Osteoblast (primary cell): ENCODE data around the gene VAV2. TPM values are rescaled to one million over a fixed set of nuclear protein-coding genes. Genes with fewer than 3 reads are reported as not detected.

Experiments
- DNase-seq: peaks from one replicate; pipeline ENCODE4 v3.0.0; 2011; ENCODE audit warnings: low spot score, mixed read lengths; ENCODE audit not compliant: insufficient read length; ENCODE audit errors: missing footprints
- H2AFZ ChIP-seq: 2 replicates; pipeline ENCODE4 v1.6.0; 2011; ENCODE audit warnings: mild to moderate bottlenecking, low read length
- H3K27ac ChIP-seq: 2 replicates; pipeline ENCODE4 v1.5.1; 2011; ENCODE audit warnings: mild to moderate bottlenecking, low read depth, low read length, moderate library complexity
- H3K27me3 ChIP-seq: 2 replicates; pipeline ENCODE4 v1.6.0; 2012; ENCODE audit warnings: mild to moderate bottlenecking, control low read depth, inconsistent platforms, low read length, moderate library complexity; ENCODE audit not compliant: insufficient read depth
- H3K36me3 ChIP-seq: 2 replicates; pipeline ENCODE4 v1.5.1; 2011; ENCODE audit warnings: mild to moderate bottlenecking, low read length, control low read depth, moderate library complexity; ENCODE audit not compliant: insufficient read depth
- H3K4me1 ChIP-seq: 2 replicates; pipeline ENCODE4 v1.5.1; 2011; ENCODE audit warnings: mild to moderate bottlenecking, low read length, control low read depth, moderate library complexity; ENCODE audit not compliant: insufficient read depth
- H3K4me2 ChIP-seq: 2 replicates; pipeline ENCODE4 v1.6.0; 2011; ENCODE audit warnings: mild to moderate bottlenecking, low read length; ENCODE audit not compliant: insufficient read depth
- H3K4me3 ChIP-seq: fragments of 200-600 bp; sonication (generic); 3 replicates; pipeline ENCODE4 v1.5.1; 2012; ENCODE audit warnings: mild to moderate bottlenecking, low read length, inconsistent platforms; ENCODE audit not compliant: insufficient read depth
- H3K79me2 ChIP-seq: 2 replicates; pipeline ENCODE4 v1.6.0; 2012; ENCODE audit warnings: mild to moderate bottlenecking, low read length, control low read depth, inconsistent platforms; ENCODE audit not compliant: insufficient read depth
- H3K9me3 ChIP-seq: 2 replicates; pipeline ENCODE4 v1.5.1; 2011; ENCODE audit warnings: low read depth, low read length, control low read depth
- H4K20me1 ChIP-seq: 2 replicates; pipeline ENCODE4 v1.6.0; 2012; ENCODE audit warnings: mild to moderate bottlenecking, low read length, control low read depth; ENCODE audit not compliant: insufficient read depth
- CTCF ChIP-seq: IDR thresholded peaks from 2 replicates; pipeline ENCODE4 v1.5.1; 2011; ENCODE audit warnings: mild to moderate bottlenecking, low read depth, low read length, moderate library complexity; ENCODE audit errors: extremely low read depth
- total RNA-seq: library from RNA; depleted of rRNA; stranded (reverse); fragments of >200 nt; gene quantifications from 2 replicates; pipeline ENCODE4 v1.2.3, GENCODE V29; 2012

VAV2 gene
- total RNA-seq, 1 donor, result 8.0 TPM

GRCh38 chr9:133933426-133934026 is 58.6 kb downstream of the VAV2 start:
- Histone ChIP-seq H3K36me3 (peaks cover 10% of the 10 kb centered on the region), H2AFZ (no peak overlapping the region), H3K4me1 (peaks cover 40% of the 10 kb centered on the region), H4K20me1 (peaks cover 46% of the 10 kb centered on the region), H3K79me2 (peaks cover 41% of the 10 kb centered on the region), H3K9me3 (no peaks in the 10 kb centered on the region), H3K4me3 (no peak overlapping the region), H3K27me3 (no peaks in the 10 kb centered on the region), H3K4me2 (no peak overlapping the region), H3K27ac (no peak overlapping the region)
- no peak for TF ChIP-seq CTCF
- DNase-seq, result no peak

- Histone ChIP-seq H3K27ac (no peak overlapping the region), H3K9me3 (no peaks in the 10 kb centered on the region), H3K36me3 (peaks cover 4% of the 10 kb centered on the region), H2AFZ (no peak overlapping the region), H3K4me3 (no peak overlapping the region), H3K4me2 (peak overlapping the region; percentile 32), H3K4me1 (peaks cover 40% of the 10 kb centered on the region), H3K27me3 (no peaks in the 10 kb centered on the region), H3K79me2 (peaks cover 48% of the 10 kb centered on the region), H4K20me1 (peaks cover 51% of the 10 kb centered on the region)
- TF ChIP-seq CTCF, result no peak
- no peak for DNase-seq
Observed at GRCh38 chr9:133932633-133933032, 59.5 kb downstream of the VAV2 start.

GRCh38 chr9:133932181-133932580 is 59.9 kb downstream of the VAV2 start:
- Histone ChIP-seq H2AFZ (no peak overlapping the region), H3K9me3 (no peaks in the 10 kb centered on the region), H3K79me2 (peaks cover 52% of the 10 kb centered on the region), H3K36me3 (no peaks in the 10 kb centered on the region), H3K27ac (no peak overlapping the region), H3K4me2 (peak overlapping the region; percentile 32), H3K4me1 (peaks cover 38% of the 10 kb centered on the region), H3K4me3 (no peak overlapping the region), H3K27me3 (no peaks in the 10 kb centered on the region), H4K20me1 (peaks cover 54% of the 10 kb centered on the region)
- DNase-seq, result no peak
- TF ChIP-seq CTCF, result no peak

- H3K79me2 ChIP-seq, result peaks cover 65% of the 10 kb centered on the region
Observed at GRCh38 chr9:133930682-133931485, 61.2 kb downstream of the VAV2 start.

More at GRCh38 chr9:133930682-133931485, 61.2 kb downstream of the VAV2 start:
- Histone ChIP-seq H3K27ac (no peak overlapping the region), H4K20me1 (peaks cover 67% of the 10 kb centered on the region), H3K4me2 (no peak overlapping the region), H3K4me1 (peaks cover 25% of the 10 kb centered on the region), H2AFZ (no peak overlapping the region), H3K9me3 (no peaks in the 10 kb centered on the region), H3K36me3 (no peaks in the 10 kb centered on the region), H3K4me3 (no peak overlapping the region), H3K27me3 (no peaks in the 10 kb centered on the region)
- no peak for TF ChIP-seq CTCF
- DNase-seq, result no peak
